GM19193 (cell line): ENCODE measurements around the gene LRRK2.

ENCODE experiments used
- POLR2A ChIP-seq: IDR thresholded peaks from 4 replicates; pipeline ENCODE4 v1.6.1; 2011; ENCODE audit not compliant: insufficient read depth, insufficient read length; ENCODE audit errors: extremely low read depth

Gene LRRK2

GRCh38 chr12:40224439-40225291 is at the start of gene LRRK2:
Gene LRRK2, plus strand, starts transcription at chr12:40224997. Its CDS starts 135 bp downstream, at chr12:40225132.
- peak; percentile 94 for TF ChIP-seq POLR2A

GRCh38 chr12:40175045-40175444 is 49.8 kb upstream of the LRRK2 start:
- no peak for TF ChIP-seq POLR2A

- no peak for TF ChIP-seq POLR2A
Observed at GRCh38 chr12:40175489-40175888, 49.3 kb upstream of the LRRK2 start.

- TF ChIP-seq POLR2A: no peak
Observed at GRCh38 chr12:40178701-40179100, 46.1 kb upstream of the LRRK2 start.

DNA sequence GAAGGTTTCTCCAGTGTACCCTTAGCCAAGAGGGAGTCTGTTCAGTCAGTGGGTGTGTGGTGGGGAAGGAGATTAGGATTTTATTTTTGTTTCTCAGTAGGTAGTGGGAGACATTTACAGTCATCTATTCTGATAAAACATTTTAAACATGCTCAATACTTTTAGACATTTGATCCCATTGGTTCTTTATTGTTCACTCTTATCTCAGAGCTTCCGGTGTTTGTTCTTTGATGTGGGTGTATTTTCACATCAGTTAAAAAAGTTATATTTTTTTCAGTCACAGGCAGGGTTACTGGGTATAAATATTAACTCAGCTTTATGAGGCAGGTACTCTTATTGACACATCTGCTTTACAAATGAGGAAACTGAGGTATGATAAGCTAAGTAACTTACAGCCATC is 43.3 kb upstream of the LRRK2 start:
- TF ChIP-seq POLR2A: no peak

- TF ChIP-seq POLR2A: no peak
Observed at GRCh38 chr12:40183715-40184114, 41.1 kb upstream of the LRRK2 start.

DNA sequence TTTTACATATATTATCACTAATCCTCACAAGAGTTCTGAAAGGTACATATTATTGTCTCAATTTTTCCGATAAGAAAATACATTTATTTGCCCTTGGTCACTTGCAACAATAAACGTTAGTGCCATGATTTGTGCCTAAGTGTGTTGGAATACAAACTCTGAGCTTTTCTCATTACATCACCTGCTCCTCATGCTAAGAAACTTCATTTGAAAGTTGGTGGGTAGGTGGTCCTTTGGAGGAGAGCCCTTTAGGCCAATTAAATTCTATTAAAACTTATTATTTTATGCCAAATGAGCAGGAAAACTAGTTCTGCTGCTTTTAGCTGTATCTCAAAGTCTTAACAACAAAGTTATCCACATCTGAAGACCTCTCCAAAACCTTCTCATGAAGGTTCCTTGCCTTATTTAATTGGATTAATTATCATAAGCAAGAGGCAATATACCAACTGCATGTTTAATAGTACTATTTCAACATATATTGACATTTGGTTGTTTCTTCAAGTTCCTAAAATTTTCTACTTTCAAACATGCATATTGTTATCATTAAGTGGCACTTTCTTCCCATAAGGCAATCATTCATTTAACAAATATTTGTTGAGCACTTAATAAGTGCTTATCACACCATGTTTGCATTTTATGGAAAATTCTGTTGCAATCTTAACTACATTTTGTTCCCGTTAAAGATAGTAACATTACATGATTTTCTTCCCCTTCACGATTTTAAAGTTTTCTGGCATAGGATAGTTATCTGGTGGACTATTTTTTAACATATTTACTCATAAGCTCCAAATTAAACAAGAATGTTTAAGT is 40.1 kb upstream of the LRRK2 start:
- TF ChIP-seq POLR2A: no peak

DNA sequence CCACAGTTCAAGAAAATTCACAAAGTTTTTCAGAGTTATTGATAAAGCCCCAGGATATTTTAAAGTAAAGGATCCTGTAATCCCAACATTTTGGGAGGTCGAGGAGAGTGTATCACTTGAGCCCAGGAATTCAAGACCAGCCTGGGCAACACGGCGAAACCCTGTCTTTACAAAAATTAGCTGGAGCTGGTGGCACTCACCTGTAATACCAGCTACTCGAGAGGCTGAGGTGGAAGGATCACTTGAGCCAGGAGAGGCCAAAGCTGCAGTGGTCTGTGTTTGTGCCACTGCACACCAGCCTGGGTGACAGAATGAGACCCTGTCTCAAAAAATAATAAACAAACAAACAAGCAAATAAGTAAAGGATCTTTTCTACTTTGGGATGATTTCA is 39.5 kb upstream of the LRRK2 start:
- TF ChIP-seq POLR2A: no peak

- no peak for TF ChIP-seq POLR2A
Observed at GRCh38 chr12:40188558-40189320, 36.1 kb upstream of the LRRK2 start.

DNA sequence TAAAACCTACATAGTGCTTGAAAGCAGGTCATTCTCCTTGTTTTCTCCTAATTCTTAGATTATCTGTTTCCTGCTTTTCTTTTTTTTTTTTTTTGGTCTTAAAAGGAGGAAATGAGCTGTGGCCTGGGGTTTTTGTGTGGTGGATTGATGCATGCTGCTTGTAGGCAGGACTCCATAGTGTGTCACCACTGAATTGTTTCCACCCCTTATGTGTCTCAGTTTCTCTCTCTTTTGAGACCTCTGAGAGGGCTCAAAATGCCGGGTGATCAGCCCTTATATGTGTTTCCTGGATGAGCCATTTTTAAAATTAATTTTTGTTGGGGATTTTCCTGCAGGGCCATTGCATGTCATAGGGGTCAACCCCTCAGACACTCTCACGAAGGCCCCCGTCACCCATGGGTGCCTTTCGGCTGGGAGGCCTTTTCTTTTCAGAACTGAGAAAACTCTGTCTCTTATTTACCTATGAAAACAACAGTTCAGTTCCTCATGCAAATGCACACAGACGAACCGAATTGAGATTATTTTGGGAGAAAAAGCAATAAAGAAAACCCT is 32.0 kb upstream of the LRRK2 start:
- peak; percentile 26 for TF ChIP-seq POLR2A

DNA sequence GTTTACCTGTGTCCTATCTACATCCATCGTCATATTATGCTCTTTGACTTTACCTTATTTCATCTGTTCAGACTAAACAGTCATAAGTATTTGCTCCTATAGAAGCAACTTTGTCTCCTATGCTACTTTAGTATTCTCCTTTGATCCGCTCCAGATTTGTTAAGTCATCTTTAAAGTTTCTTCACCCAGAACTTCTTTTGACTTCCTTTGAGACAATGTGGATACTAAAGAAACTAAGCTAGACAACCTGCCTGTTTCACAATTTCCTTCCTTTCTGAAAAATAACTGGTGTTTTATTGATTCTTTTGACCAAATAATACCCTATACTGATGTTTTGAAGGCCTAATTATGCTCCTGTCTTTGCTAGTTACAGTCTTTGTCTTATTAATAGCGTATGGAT is 30.0 kb upstream of the LRRK2 start:
- TF ChIP-seq POLR2A: no peak

DNA sequence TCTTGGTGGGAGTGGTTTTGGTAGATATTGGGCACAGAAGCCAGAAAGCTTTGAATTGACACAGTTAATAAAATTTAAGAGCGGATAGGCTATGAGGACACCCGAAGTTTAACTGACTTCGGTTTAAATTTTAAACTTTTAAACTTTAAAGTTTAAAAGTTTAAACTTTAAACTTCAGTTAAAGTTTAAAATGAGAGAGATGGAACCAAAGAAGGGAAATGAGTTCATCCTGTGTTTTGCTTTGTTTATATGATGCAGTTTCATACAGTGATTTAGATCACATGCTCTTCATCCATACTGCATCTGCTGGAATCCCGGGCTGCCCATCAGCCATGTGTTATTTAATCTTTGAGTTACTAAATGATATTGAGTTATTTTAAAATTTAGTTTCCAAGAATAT is 27.2 kb upstream of the LRRK2 start:
- TF ChIP-seq POLR2A: no peak

- no peak for TF ChIP-seq POLR2A
Observed at GRCh38 chr12:40198601-40199000, 26.2 kb upstream of the LRRK2 start.

GRCh38 chr12:40202095-40203059 is 22.4 kb upstream of the LRRK2 start:
- no peak for TF ChIP-seq POLR2A

DNA sequence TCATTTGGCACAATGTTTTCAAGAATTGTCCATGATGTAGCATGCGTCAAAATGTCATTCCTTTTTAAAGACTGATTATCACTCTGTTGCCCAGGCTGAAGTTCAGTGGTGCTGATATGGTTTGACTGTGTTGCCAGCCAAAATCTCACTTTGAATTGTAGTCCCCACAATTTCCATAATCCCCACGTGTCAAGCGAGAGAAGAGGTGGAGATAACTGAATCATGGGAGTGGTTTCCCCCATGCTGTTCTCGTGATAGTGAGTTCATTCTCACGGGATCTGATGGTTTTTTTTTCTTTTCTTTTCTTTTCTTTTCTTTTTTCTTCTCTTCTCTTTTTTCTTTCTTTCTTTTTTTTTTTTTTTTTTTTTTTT is 21.8 kb upstream of the LRRK2 start:
- TF ChIP-seq POLR2A: no peak

DNA sequence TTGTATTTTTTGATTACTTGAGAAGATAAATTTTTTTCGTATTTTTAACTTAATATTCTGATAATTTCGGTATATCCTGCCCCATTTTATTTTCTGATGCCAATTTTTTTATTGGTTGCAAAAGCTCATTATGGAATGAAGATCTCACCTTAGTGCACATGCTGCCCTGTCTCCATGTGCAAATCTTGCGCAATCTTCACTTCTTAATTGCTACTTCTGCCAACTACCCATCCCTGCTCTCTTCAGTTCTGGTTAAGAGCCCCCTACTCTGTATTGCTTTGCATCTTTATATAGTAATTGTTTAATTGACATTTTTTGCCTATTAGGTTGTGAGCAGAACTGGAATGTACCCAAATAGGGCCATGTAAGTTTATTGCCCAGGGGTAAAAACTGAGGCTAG is 20.5 kb upstream of the LRRK2 start:
- no peak for TF ChIP-seq POLR2A
